A549 (cell line): ENCODE data around the gene SGO2.

ENCODE experiments used
- CEBPB ChIP-seq, 2 experiments: fragments of >200 bp in 1 of 2; sonication (Bioruptor Twin) in 1 of 2; formaldehyde crosslinking in 1 of 2; IDR thresholded peaks; 2 replicates each; pipeline ENCODE4 v1.6.1; 2012 to 2016
- CHD2 ChIP-seq: fragments of 150-350 bp; IDR thresholded peaks from 2 replicates; pipeline ENCODE4 v1.6.1; 2014; ENCODE audit warnings: low read length; ENCODE audit not compliant: partially characterized antibody
- CTCF ChIP-seq: fragments of >200 bp; sonication (Bioruptor Twin); formaldehyde crosslinking; IDR thresholded peaks from 3 replicates; pipeline ENCODE4 v1.5.1; 2016
- EP300 ChIP-seq, 2 experiments: fragments of >200 bp; sonication (Bioruptor Twin); formaldehyde crosslinking; IDR thresholded peaks; 2 replicates in 1 of 2; 3 replicates in 1 of 2; pipeline ENCODE4 v1.6.1; 2016 to 2017
- POLR2A ChIP-seq: IDR thresholded peaks from 2 replicates; pipeline ENCODE4 v1.6.1; 2012; ENCODE audit warnings: mild to moderate bottlenecking, low read length
- POLR2AphosphoS2 ChIP-seq: conservative IDR thresholded peaks from 2 replicates; pipeline ENCODE4 v1.6.1; 2012; ENCODE audit warnings: low read length, improper control_type of control experiment, inconsistent platforms
- ZSCAN20 ChIP-seq: fragments of 250-450 bp; sonication (Bioruptor Pico); IDR thresholded peaks from 2 replicates; pipeline ENCODE4 v1.8.0; 2022; ENCODE audit warnings: mild to moderate bottlenecking, moderate library complexity

- no peak for TF ChIP-seq CTCF
- TF ChIP-seq POLR2AphosphoS2 = no peak
- TF ChIP-seq EP300 (IDR thresholded peaks at IDR 0.05) = no peak
- no peak for TF ChIP-seq POLR2A
- no peak for TF ChIP-seq ZSCAN20
- TF ChIP-seq CHD2 = no peak
- TF ChIP-seq CEBPB (IDR thresholded peaks at IDR 0.05) = no peak
These were observed 41.1 kb upstream of the SGO2 start for GRCh38 chr2:200484934-200485333.
